ENCODE results near the gene KRTAP10-2. TPM values are rescaled to one million over a fixed set of nuclear protein-coding genes. Genes with fewer than 3 reads are reported as not detected.
A peak's percentile ranks its signal among the peaks of the same experiment; 100 is the strongest.
"Not testable (repeated sequence)": the region's sequence is repeated elsewhere in the genome, so short reads cannot be mapped to it uniquely, and the experiment has no call there.

Gene KRTAP10-2
- polyA plus RNA-seq, 3 donors: not detected

DNA sequence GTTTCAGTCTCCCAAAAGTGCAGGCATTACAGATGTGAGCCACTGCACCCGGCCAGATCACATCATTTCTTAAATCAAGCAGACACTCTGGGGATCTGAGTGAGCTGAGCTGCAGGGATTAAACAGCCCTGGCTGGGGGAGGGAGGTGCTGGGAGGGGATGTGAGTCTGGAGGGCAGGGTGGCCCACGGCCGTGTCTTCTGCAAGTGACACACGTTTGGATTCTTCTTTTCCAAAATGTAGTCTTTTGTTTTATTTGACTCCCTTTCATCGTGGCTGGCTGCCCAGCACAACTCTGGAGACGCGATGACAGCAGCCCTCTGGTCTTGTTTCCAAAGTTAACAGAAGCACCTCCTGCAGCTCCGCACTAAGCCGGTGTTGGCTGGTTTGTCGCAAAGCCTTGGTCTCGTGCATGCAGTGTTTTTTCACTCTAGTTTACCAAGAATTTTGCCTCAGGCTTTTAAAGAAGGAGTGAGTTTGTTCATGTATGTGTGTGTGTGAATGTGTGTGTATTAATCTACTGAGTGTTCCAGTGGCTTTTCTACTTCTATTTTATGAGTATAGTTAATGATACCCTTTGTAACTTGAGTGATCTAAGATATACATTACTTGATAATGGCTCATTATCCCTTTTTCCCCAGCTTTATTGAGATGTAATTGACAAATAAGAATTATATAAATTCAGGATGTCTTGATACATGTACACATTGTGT, 31.9 kb upstream of the KRTAP10-2 start:
- peak; percentile 39 for DNase-seq

DNA sequence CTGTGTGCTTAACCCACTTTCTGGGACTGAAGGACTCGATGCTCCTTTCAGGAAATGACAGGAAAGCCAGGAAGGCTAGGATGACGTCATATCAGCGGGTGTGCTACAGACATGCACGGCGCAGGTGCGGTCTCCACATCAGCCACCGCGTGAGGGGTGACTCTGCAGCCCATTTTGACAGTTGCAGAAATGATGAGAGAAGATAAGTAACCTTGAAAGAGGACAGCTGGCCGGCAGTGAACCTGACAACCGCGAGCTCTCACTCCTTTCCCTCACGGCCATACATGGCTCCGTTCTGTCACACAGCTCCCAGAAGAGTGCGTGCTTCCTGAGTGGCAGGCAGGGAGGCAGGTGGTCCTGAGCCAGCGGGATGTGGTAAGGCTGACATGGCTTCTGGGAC, 30.8 kb upstream of the KRTAP10-2 start:
- DNase-seq: no peak

DNA sequence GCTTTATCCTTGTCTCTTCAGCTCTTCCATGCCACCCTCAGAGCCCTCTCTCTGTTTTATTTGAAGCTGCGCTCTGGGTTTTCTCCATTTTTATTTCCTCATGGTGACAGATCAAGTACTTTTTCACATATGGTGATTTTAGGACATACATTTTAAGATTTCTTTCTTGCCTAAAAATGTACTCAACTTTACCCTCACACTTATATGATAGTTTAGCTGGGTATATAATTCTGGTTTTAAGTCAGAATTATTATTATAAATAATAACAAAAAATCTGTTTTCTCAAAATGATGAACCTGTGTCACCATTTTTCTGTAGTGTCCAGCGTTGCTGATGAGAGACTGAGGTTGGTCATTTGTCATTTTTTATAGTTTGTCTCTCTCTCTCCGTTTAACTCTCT, 29.9 kb upstream of the KRTAP10-2 start:
- no peak for DNase-seq

DNA sequence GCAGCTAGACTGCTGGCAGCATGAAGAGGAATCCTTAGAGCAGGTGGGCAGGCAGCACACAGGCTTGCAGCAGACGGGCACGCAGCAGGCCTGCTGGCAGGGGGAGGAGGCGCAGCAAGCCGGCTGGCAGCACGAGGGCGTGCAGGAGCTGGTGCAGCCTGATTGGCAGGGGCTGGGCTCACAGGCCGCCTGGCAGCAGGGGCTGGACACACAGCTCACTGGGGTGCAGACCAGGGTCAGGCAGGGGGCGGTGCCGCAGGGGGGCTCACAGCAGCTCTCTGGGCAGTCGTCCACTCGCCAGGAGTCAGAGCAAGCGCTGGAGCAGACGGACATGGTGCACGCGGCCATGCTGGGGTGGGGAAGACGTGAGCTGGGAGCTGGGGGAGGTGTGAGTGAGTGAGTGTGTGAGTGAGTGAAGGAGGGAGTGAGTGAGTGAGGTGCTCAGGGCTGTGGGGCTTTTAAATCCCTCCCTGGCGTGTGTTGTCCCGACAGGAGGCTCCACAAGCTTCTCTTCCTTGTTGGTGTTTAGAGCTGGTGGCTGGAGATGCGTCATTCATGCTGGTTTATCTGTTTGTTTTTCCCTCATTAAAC, 29.0 kb upstream of the KRTAP10-2 start, which contains the start of gene KRTAP10-5:
Gene KRTAP10-5, minus strand, starts transcription at position 374 of the 591 bp plus-strand sequence. Its CDS starts 26 bp downstream, at position 348.
- not testable (repeated sequence) for DNase-seq

DNA sequence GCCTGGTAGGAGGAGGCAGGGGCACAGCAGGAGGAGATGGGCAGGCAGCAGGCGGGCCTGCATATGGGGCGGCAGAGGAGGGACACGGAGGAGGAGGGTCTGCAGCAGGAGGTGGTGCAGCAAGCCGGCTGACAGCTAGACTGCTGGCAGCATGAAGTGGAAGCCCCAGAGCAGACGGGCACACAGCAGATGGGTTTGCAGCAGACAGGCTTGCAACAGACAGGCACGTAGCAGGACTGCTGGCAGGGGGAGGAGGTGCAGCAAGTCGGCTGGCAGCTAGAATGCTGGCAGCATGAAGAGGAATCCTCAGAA, 28.5 kb upstream of the KRTAP10-2 start:
- DNase-seq: no peak

DNA sequence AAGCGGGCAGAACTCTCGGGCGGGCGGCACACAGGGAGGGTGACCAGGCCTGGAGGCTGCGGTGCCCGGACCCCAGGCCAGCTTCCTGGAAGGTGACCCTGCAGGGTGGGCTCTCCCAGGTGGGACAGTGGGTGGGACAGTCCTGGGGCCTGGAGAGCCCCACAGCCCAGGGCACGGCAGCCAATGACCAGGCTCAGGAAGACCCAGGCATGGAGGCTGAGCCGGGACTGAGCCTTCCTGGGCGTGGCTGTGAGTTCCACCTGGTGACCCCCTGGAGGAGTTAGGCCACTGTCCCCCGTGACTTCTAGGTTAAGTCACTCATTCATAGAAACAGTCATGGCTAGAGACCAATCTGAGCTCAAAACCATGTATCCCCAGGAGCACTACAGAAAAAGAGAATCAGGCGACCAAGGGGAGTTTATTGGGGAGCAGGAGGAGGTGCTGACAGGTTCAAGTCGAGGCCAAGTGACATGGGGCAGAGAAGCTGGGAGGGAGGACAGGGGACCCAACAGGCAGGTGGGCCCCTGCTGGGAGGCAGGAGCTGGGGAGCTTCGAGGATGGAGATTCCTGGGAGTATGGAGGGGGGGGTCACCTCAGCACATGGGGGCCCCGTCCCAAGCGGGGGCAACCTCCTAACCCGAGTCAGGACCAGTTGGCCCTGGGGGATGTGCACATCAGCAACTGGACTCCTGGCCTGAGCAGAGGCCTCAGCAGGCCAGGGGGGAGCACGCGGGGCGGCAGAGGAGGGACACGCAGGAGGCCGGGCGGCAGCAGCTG, 27.9 kb upstream of the KRTAP10-2 start:
- no peak for DNase-seq

DNA sequence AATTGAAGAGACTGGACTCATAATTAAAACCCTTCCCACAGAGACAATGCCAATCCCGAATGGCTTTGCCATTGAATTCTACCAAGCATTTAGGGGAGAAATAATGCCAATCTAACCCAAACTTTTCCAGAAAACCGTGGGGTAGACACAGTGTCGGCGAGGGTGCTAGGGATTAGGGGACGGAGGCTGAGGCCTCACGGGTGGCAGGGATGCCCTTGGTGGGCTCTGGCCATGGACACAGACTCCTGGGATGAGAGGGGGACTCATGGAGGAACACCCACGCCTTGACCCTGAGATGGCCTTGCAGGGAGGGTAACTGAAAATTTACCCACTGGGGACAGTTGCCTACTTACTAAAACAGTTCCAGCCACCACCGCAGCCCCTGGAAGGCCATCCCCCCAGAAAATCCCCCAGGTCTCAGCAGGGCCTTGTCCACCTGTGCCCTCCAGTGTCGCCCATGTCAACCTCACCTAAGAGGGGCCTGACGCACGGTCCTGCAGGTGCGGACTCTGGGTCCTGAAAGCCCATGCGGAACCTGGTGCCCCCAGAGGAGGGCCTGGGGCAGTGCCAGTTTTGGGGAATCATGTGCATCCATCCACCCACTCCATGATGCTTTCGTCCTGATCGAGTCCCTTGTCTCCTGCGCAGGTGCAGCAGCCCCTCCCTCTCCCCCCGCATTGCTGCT, 27.2 kb upstream of the KRTAP10-2 start:
- DNase-seq: no peak

DNA sequence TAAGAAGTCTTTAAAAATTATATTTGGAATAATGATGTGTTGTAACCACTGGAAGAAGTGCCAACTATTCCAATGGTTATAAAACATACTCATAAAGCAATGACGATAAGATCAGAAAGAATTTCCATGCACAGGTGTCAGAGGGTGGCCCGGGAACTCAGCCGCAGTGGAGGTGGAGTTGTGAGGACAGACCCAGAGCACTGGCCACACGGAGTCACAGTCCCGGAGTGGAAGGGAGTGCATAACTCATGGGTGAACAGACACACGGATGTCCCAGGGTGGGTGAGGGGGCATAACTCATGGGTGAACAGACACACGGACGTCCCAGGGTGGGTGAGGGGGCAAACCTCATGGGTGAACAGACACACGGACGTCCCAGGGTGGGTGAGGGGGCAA, 24.7 kb upstream of the KRTAP10-2 start:
- no peak for DNase-seq

DNA sequence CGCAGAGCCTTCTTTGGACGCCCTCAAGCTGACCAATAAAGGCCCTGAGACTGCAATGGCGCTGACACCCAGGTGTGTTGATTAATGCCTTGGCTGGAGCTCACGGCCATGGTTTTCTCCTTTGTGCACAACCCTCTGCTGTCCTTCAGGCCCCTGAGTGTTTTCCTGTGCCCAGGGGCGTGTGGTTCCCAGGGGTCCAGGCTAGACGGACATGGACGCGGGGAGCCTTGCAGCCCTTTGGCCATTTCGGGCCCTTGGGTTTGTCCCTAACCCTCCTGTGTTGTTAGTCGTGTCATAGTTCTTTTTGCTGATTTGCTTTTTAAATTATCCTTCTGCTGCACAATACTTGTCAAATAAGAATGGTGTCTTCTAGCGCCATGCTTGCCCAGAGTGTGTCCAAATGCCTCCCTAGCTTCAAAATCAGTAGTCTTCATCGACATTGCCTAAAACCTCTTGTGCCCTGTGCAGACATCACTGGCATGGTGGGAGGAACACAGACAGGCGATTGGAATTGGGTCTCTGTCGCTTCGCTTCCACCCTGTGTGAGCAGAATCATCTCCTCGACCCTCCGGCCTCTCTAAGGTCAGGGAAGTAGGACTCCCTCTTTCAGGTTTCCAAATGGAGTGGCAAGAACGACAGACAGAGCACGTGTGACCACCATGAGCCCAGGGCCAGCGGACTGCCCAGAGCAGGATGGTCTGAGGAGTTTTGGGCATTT, 24.2 kb upstream of the KRTAP10-2 start:
- no peak for DNase-seq

DNA sequence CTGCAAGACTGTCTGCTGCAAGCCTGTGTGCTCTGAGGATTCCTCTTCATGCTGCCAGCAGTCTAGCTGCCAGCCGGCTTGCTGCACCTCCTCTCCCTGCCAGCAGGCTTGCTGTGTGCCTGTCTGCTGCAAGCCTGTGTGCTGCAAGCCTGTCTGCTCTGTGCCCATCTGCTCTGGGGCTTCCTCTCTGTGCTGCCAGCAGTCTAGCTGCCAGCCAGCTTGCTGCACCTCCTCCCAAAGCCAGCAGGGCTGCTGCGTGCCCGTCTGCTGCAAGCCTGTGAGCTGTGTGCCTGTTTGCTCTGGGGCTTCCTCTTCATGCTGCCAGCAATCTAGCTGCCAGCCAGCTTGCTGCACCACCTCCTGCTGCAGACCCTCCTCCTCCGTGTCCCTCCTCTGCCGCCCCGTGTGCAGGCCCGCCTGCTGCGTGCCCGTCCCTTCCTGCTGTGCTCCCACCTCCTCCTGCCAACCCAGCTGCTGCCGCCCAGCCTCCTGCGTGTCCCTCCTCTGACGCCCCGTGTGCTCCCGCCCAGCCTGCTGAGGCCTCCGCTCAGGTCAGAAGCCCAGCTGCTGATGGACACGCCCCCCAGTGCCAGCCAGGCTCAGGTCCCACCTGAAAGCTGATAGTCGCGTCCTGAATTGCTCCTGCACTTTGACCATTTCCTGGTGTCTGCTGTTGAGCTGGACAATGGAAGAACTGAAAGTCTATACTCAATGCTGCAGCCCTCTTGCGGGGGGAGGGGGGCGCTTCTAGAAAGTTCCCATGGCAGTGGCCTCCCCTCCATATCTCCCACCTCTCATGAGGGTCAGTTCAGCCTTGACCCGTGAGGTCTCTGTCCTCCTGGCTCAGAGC, 23.4 kb upstream of the KRTAP10-2 start:
- DNase-seq: no peak

DNA sequence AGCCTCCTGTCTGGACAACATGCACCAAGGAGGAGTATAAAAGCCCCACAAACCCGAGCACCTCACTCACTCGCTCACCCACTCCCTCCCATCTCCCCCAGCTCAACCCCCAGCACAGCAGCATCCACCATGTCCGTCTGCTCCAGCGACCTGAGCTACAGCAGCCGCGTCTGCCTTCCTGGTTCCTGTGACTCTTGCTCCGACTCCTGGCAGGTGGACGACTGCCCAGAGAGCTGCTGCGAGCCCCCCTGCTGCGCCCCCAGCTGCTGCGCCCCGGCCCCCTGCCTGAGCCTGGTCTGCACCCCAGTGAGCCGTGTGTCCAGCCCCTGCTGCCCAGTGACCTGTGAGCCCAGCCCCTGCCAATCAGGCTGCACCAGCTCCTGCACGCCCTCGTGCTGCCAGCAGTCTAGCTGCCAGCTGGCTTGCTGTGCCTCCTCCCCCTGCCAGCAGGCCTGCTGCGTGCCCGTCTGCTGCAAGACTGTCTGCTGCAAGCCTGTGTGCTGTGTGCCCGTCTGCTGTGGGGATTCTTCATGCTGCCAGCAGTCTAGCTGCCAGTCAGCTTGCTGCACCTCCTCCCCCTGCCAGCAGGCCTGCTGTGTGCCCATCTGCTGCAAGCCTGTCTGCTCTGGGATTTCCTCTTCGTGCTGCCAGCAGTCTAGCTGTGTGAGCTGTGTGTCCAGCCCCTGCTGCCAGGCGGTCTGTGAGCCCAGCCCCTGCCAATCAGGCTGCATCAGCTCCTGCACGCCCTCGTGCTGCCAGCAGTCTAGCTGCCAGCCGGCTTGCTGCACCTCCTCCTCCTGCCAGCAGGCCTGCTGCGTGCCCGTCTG, 22.5 kb upstream of the KRTAP10-2 start, which contains the start of gene KRTAP10-4:
Gene KRTAP10-4, plus strand, starts transcription at position 100 of the 827 bp plus-strand sequence. Its CDS starts 30 bp downstream, at position 130.
- not testable (repeated sequence) for DNase-seq

DNA sequence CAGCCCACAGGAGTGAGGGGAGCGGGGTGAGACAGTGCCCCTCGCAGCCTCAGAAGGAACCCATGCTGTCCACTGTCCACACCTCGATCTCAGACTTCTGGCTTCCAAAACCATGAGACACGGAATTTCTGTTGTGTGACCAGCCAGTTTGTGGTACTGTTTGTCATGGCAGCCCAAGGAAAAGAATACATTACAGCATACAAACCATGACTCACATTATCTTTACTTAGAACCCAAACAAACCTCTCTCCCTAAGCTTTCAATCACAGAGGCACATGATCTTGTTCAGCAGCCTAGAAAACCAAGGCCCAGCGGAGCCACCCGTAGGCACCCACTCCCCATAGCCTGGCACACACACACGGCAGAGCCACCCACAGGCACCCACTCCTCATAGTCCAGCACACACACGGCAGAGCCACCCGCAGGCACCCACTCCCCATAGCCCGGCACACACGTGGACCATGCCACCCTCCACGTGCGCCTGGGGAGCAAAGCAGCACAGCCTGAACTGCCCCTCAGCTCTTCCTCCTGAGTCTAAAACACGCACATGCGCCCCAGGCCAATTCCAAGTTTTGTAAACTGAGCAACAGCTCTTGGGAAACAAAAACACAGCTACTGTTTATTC, 21.8 kb upstream of the KRTAP10-2 start:
- DNase-seq: no peak

DNA sequence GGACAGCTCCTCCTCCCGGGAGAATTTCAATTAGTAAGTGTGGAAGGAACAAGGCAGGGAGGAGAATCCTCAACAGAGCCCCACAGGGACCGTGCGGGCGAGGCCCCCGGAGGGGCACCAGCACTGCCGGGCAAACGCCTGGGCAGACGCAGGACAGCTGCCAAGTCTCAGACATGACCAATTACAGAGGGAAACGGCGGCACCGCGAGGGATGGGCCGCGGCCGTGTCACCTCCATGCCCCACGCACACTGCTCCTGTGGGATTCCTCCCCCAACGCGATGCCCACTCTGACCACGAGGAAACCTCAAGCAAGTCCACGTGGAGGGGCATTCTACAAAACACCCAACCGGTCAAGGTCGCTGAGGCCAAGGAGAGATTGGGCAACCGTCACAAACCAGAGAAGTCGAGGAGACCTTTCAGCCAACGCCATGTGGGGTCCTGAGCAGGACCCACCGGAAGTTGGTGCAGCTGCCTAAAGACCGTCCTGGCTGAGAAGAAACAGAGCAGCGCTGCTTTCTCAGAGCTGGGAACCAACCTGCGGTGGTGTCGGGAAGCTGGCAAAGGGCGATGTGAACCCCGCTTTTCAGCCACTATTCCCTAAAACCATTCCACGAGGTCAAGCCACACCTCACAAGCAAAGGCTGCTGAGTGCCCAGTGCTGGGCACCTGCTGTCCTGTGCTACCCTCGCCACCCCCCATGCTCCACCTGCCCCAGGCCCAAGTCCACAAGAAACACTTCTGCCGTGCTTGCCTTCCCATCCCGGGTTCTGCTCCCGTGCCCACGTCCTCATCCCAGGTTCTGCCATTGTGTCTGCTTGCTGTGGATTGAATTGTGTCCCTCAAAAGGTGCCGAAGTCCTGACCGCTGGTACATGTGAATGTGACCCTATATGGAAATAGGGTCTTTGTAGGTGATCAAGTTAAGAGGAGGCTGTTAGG, 20.8 kb upstream of the KRTAP10-2 start:
- no peak for DNase-seq

DNA sequence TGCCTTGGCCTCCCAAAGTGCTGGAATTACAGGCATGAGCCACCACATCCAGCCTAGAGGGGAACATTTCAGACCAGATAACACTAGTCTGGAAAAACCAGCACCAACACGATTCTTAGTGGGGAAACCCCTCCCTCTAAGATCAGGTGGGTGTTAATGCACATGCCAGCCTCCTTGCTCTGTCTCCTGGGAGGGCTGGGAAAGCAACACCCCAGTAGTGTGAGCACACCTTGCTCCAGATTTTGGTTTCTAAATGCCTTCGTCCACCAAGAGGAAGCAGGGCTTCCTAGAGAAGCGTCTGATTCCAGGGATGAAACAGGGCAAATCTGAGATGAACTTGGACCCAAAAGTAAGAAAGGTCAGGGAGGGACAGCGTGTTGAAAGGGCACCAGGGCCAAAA, 20.0 kb upstream of the KRTAP10-2 start:
- DNase-seq: no peak

DNA sequence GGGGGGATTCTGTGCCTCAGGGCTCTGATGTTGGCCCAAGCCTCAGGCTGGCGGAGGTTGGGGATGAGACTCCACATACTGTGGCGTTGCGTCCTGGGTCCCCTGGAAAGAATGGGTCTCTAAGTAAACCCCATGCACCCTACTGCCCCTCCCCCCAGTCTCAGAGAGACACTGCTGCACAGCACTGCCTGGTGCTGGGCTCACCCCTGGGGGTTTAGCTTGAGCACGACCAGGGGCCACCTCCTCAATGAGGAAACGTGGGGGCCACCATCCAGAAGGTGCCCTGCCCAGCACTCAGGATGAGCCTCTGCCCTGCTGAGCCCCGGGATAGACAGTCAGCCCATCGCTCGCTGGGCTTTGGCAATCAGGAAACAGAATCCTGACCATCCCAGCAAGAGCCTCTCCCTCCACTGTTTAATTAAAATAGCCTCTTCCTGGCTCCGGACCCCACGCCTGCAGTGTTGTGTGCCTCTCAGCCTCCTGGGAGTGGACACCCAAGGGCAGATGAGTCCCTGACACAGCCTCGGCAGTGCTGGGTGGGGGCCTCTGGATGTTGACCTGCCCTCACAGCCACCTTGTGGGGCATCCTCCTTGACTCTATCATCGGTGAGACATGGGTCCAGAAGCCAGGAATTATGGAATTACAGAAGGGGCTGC, 18.7 kb upstream of the KRTAP10-2 start:
- DNase-seq: no peak

DNA sequence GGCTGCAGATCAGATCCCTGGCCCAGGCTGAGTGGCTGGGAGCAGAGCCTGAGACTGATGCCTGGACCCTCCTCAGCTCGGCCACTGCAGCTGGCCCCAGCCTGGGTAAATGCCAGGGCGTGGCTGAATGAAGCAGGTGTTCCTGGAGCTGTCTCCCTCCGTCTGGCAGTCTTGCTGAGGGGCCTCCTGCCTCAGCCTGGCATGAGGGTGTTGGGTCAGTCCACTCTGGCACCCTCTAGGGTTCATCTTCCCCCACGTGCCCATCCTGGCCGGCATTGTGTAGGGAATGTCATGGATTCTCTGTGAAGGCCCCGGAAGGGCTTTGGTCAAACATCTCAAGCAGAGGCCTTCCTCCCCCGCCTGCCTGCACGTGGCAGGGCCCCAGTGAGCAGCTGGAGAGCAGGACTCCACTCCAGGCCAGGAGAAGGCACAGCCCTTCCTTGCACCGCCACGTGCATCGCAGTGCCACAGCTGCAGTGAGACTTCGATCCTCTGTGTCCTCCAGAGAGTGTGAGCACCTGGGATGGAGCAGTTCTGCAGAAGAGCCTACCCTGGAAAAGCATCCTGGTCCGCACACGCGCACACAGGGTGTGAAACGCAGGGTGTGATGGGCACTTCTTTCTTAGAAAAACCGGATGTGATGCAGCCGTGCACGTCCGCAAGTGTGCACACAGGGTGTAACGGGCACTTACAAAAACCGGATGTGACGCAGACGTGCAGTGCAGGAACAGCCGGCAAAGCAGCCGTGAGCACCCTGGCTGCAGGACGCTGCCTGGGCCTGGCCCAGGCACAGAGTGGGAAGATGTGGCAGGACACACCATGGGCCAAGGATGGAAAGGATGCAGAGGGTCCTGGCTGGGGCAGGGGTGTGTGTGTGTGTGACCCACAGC, 17.6 kb upstream of the KRTAP10-2 start:
- DNase-seq: no peak

Measured in renal pelvis (tissue), 4 donors.